Measurements from ENCODE around the gene TRAPPC2L. TPM values are rescaled to one million over a fixed set of nuclear protein-coding genes. Genes with fewer than 3 reads are reported as not detected.
"Not testable (repeated sequence)": the region's sequence is repeated elsewhere in the genome, so short reads cannot be mapped to it uniquely, and the experiment has no call there.

TRAPPC2L gene
- total and polyA plus RNA-seq, 5 donors from 2014 or later = 49.5 to 164 (median 126) TPM

DNA sequence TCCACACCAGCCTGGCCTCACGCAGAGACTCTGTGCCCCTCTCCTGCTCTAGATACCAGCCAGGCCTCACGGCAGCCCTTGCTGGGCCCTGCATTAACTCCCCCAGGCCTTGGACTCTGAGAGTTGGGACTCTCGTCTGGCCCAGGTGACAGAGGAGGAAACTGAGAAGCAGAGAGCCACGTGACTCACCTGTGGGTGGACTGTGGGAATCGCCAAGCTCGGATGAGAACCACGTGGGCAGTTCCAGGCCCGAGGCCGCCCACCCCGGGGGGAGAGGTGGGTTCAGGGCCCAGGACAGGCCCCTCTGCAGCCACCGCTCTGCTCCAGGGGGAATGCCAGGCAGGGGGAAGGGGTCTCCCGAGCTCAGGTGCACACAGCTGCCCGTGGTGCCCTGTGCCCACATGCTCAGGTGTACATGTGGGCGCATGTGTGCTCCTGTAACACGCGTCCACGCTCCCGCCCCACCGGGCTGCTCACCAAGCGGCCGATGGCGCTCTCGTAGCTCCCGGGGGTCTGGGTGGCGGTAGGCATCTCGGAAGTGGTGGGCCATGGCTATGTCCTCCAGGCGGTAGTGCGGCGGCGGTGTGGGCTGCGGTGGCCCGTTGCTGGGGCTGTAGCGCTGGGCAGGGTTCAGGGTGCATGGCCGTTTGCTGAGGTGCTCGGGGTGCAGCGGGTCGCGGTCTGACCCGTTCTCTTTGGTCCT, 27.8 kb downstream of the TRAPPC2L start:
- Mint-ChIP-seq H3K4me3 (no peak overlapping the region), H3K9me3 (no peaks in the 10 kb centered on the region), H3K4me1 (peaks cover 0 to 3% (median under 1%) of the 10 kb centered on the region in 4 donors), H3K27ac (no peak overlapping the region), H3K27me3 (no peaks in the 10 kb centered on the region), H3K36me3 (no peaks in the 10 kb centered on the region)
- Histone ChIP-seq H3K27ac (ENCODE audit: insufficient read depth, low read length, poor library complexity, severe bottlenecking) (no peak overlapping the region), H3K27me3 (ENCODE audit: control insufficient read depth, insufficient read depth, low read length) (no peaks in the 10 kb centered on the region), H3K9me3 (ENCODE audit: control insufficient read depth in 2 of 2, low read length in 2 of 2) (no peaks in the 10 kb centered on the region), H3K4me3 (ENCODE audit: low read depth, low read length) (no peak overlapping the region), H3K36me3 (ENCODE audit: control insufficient read depth, insufficient read depth, low read length) (no peaks in the 10 kb centered on the region), H3K4me1 (ENCODE audit: control insufficient read depth, insufficient read depth, low read length, poor library complexity, severe bottlenecking) (no peaks in the 10 kb centered on the region)
- ATAC-seq (ENCODE audit: low read depth in 2 of 2) (no peak), DNase-seq (no peak)

DNA sequence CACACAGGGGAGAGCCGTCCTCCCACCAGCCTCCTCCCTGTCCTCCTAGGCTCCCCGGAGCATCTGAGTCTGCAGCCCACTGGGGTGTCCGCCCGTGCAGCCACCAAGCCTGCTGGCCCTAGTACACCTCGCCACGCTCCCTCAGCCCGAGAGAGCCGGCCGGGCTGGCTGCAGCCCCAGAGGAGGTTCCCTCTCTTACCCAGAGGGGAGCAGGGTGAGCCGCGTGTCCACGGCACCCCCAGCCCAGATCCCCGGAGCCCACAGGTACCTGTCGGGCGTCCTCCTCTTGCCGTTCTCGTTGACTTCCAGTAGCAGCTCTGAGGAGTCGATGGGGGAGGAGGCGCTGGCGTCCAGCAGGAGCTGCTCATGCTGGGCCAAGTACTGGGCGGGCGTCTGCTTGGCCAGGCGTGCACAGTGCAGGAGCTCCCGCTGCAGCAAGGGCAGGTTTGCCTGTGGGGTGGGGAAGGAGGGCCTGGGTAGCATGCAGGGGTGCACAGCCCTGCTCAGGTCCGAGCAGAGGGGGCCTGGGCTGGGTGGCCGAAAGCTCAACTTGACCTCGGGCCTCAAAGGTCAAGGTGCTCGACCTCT, 28.9 kb downstream of the TRAPPC2L start:
- Histone ChIP-seq H3K4me1 (ENCODE audit: control insufficient read depth, insufficient read depth, low read length, poor library complexity, severe bottlenecking) (no peaks in the 10 kb centered on the region), H3K4me3 (ENCODE audit: low read depth, low read length) (no peak overlapping the region), H3K36me3 (ENCODE audit: control insufficient read depth, insufficient read depth, low read length) (no peaks in the 10 kb centered on the region), H3K27me3 (ENCODE audit: control insufficient read depth, insufficient read depth, low read length) (no peaks in the 10 kb centered on the region), H3K9me3 (ENCODE audit: control insufficient read depth in 2 of 2, low read length in 2 of 2) (no peaks in the 10 kb centered on the region), H3K27ac (ENCODE audit: insufficient read depth, low read length, poor library complexity, severe bottlenecking) (no peak overlapping the region)
- Mint-ChIP-seq H3K9me3 (no peaks in the 10 kb centered on the region), H3K4me1 (peaks cover 0 to 3% (median under 1%) of the 10 kb centered on the region in 4 donors), H3K27ac (no peak overlapping the region), H3K27me3 (no peaks in the 10 kb centered on the region), H3K4me3 (no peak overlapping the region), H3K36me3 (no peaks in the 10 kb centered on the region)
- no peak for DNase-seq
- ATAC-seq (ENCODE audit: low read depth in 2 of 2) = no peak

DNA sequence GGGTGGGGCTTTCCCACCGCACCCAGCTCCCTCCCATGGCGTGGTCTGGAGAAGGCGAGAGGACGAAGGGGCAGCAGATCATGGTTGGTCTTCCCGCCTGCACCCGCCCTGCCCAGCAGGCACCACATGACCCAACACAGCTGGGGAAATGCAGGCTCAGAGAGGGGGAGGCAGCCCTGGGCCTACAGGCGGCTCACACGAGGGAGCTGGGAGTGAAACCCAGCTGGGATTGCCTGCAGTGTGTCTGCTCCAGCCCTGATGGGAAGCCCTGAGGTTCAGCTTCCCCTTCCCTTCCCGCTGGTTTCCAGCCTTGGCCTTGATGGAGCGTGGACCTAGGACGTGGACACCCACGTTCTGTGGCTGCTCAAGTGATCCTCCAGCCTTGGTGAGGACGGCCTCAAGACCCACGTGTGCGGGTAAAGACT, 29.5 kb downstream of the TRAPPC2L start:
- Mint-ChIP-seq H3K4me1 (peaks cover 0 to 3% (median under 1%) of the 10 kb centered on the region in 4 donors), H3K36me3 (no peaks in the 10 kb centered on the region), H3K9me3 (no peaks in the 10 kb centered on the region), H3K27ac (no peak overlapping the region), H3K4me3 (no peak overlapping the region), H3K27me3 (no peaks in the 10 kb centered on the region)
- Histone ChIP-seq H3K36me3 (ENCODE audit: control insufficient read depth, insufficient read depth, low read length) (no peaks in the 10 kb centered on the region), H3K27me3 (ENCODE audit: control insufficient read depth, insufficient read depth, low read length) (no peaks in the 10 kb centered on the region), H3K4me3 (ENCODE audit: low read depth, low read length) (no peak overlapping the region), H3K27ac (ENCODE audit: insufficient read depth, low read length, poor library complexity, severe bottlenecking) (no peak overlapping the region), H3K4me1 (ENCODE audit: control insufficient read depth, insufficient read depth, low read length, poor library complexity, severe bottlenecking) (no peaks in the 10 kb centered on the region), H3K9me3 (ENCODE audit: control insufficient read depth in 2 of 2, low read length in 2 of 2) (no peaks in the 10 kb centered on the region)
- no peak for ATAC-seq (ENCODE audit: low read depth in 2 of 2)
- no peak for DNase-seq

DNA sequence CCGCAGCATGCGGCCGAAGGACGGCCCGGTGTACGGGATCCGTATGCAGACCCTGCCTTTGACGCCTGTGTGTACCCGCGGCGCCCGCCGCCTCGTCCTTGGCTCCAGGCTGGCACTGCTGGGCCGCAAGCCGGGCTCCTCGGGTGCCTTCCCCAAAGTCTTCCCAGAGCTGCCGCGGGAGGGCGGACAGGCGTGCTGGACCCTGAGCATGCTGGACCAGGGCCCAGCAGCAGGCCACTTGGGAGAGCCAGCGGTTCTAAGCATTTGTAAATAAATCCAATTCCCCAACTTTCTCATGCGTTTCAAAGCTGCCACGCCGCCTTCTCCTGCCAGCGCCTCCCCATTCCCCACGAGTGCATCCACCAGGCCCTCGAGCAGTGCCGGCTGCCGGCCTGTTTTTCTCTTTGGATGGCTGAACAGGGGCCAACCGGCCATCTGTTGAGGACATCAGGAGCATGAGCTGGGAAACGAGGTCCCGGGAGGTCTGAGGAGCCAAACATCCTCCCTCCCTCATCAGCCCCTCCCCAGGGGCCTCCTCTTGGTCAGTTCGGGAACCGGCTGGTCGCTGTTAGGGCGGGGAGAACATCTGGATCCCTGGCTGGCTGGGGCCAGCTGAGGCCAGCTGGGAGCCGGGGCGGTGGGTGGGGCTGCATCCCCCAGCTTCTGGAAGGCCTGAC, 30.1 kb downstream of the TRAPPC2L start:
- Histone ChIP-seq H3K27me3 (ENCODE audit: control insufficient read depth, insufficient read depth, low read length) (no peaks in the 10 kb centered on the region), H3K4me1 (ENCODE audit: control insufficient read depth, insufficient read depth, low read length, poor library complexity, severe bottlenecking) (no peaks in the 10 kb centered on the region), H3K9me3 (ENCODE audit: control insufficient read depth in 2 of 2, low read length in 2 of 2) (no peaks in the 10 kb centered on the region), H3K27ac (ENCODE audit: insufficient read depth, low read length, poor library complexity, severe bottlenecking) (no peak overlapping the region), H3K4me3 (ENCODE audit: low read depth, low read length) (no peak overlapping the region), H3K36me3 (ENCODE audit: control insufficient read depth, insufficient read depth, low read length) (no peaks in the 10 kb centered on the region)
- DNase-seq = no peak
- Mint-ChIP-seq H3K27me3 (no peaks in the 10 kb centered on the region), H3K4me1 (peaks cover 0 to 3% (median under 1%) of the 10 kb centered on the region in 4 donors), H3K4me3 (no peak overlapping the region), H3K9me3 (no peaks in the 10 kb centered on the region), H3K36me3 (no peaks in the 10 kb centered on the region), H3K27ac (no peak overlapping the region)
- no peak for ATAC-seq (ENCODE audit: low read depth in 2 of 2)

DNA sequence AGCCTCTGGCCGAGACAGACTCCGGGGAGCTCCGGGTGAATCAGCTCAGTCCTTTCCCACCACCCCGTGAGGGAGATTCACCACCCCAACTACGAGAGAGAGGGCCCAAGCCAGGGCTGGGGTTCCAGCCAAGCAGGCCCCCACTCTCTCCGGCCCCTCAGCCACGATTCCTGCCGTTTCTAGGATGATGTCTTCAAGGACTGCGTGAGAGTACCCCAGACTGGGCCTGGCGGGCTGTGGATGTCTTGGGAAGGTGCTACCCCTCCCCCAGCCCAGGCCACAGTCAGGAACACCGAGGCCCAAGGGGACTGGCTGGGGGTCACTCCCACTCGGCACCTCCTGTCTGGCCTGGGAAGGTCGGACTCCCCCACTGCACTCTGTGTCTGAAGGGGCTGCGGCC, 31.1 kb downstream of the TRAPPC2L start:
- H3K4me3 ChIP-seq (ENCODE audit: low read depth, low read length) = no peak overlapping the region
- H3K9me3 ChIP-seq (ENCODE audit: control insufficient read depth in 2 of 2, low read length in 2 of 2) = no peaks in the 10 kb centered on the region
- Mint-ChIP-seq H3K4me1 (peaks cover 0 to 1% (median 0%) of the 10 kb centered on the region in 4 donors), H3K36me3 (no peaks in the 10 kb centered on the region), H3K9me3 (no peaks in the 10 kb centered on the region), H3K27ac (peak overlapping the region in 1 of 3 donors; percentile 69), H3K4me3 (no peak overlapping the region), H3K27me3 (no peaks in the 10 kb centered on the region)
- H3K36me3 ChIP-seq (ENCODE audit: control insufficient read depth, insufficient read depth, low read length) = no peaks in the 10 kb centered on the region
- no peak overlapping the region for H3K27ac ChIP-seq (ENCODE audit: insufficient read depth, low read length, poor library complexity, severe bottlenecking)
- no peaks in the 10 kb centered on the region for H3K4me1 ChIP-seq (ENCODE audit: control insufficient read depth, insufficient read depth, low read length, poor library complexity, severe bottlenecking)
- ATAC-seq (ENCODE audit: low read depth in 2 of 2) (no peak), DNase-seq (no peak)
- no peaks in the 10 kb centered on the region for H3K27me3 ChIP-seq (ENCODE audit: control insufficient read depth, insufficient read depth, low read length)

DNA sequence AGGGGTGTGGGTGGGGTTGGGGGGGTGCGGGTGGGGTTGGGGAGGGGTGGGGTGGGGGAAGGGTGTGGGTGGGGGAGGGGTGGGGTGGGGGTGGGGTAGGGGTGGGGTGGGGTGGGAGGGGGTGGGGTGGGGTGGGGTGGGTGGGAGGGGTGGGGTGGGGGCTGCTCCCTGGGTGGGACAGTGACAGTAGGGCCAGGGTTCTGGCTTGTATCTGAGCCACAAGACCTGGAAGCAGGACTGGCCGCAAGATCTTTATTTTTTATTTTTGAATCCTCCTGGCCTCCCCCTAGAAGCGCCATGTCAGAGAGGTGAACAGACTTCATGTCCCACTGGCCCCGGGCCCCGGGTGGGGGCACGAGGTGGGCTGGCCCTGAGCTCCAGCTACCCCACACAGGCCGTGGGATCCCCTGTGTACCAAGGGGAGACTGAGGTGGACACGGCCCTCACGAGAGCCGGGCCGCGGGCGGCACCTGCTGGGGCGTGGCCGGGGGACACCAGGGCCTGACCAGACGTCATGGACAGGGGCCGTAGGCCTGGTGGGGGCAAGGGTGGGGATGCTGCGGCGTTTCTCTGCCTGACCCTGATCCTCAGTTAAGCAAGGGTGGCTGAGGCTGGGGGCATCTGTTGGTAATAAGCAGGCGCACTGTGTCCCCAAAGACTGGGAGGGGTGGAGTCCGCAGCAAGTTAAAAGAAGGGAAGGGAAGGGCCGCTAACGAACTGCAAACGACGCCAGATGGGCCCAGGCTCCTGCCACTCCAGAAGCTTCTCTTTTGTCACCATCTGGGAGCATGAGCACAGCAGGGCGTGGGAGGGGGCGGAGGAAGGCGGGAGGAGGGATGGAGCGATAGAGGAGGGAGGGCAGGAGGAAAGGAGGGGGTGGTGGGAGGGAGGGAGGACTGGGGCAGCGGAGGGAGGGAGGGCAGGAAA, 31.8 kb downstream of the TRAPPC2L start:
- Mint-ChIP-seq H3K4me3 (no peak overlapping the region), H3K27me3 (no peaks in the 10 kb centered on the region), H3K36me3 (no peaks in the 10 kb centered on the region), H3K9me3 (no peaks in the 10 kb centered on the region), H3K4me1 (no peaks in the 10 kb centered on the region), H3K27ac (no peak overlapping the region)
- DNase-seq (no peak), ATAC-seq (ENCODE audit: low read depth in 2 of 2) (no peak)
- Histone ChIP-seq H3K9me3 (ENCODE audit: control insufficient read depth in 2 of 2, low read length in 2 of 2) (no peaks in the 10 kb centered on the region), H3K27ac (ENCODE audit: insufficient read depth, low read length, poor library complexity, severe bottlenecking) (no peak overlapping the region), H3K4me3 (ENCODE audit: low read depth, low read length) (no peak overlapping the region), H3K4me1 (ENCODE audit: control insufficient read depth, insufficient read depth, low read length, poor library complexity, severe bottlenecking) (no peaks in the 10 kb centered on the region), H3K36me3 (ENCODE audit: control insufficient read depth, insufficient read depth, low read length) (no peaks in the 10 kb centered on the region), H3K27me3 (ENCODE audit: control insufficient read depth, insufficient read depth, low read length) (no peaks in the 10 kb centered on the region)

DNA sequence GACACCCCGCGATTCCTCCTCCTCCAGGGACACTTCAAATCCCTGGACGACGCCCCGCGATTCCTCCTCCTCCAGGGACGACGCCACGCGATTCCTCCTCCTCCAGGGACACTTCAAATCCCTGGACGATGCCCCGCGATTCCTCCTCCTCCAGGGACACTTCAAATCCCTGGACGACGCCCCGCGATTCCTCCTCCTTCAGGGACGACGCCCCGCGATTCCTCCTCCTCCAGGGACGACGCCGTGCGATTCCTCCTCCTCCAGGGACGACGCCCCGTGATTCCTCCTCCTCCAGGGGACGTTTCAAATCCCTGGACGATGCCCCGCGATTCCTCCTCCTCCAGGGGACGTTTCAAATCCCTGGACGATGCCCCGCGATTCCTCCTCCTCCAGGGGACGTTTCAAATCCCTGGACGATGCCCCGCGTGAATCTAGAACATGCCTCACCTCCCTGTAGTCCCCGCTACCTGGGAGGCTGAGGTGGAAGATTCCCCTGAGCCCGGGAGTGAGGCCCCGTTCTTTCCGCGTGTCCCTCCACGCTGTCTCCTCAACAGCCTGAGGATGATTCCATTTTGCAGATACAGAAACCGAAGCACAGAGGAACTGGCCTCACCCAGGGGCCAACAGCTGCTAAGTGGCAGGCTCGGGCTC, 32.9 kb downstream of the TRAPPC2L start:
- not testable (repeated sequence) for H3K36me3 ChIP-seq (ENCODE audit: control insufficient read depth, insufficient read depth, low read length); H3K4me3 Mint-ChIP-seq; H3K4me3 ChIP-seq (ENCODE audit: low read depth, low read length); H3K27me3 Mint-ChIP-seq; H3K27me3 ChIP-seq (ENCODE audit: control insufficient read depth, insufficient read depth, low read length); H3K27ac ChIP-seq (ENCODE audit: insufficient read depth, low read length, poor library complexity, severe bottlenecking); H3K4me1 Mint-ChIP-seq; H3K9me3 ChIP-seq (ENCODE audit: control insufficient read depth in 2 of 2, low read length in 2 of 2); H3K4me1 ChIP-seq (ENCODE audit: control insufficient read depth, insufficient read depth, low read length, poor library complexity, severe bottlenecking); H3K36me3 Mint-ChIP-seq; ATAC-seq (ENCODE audit: low read depth in 2 of 2); H3K9me3 Mint-ChIP-seq; DNase-seq
- peak overlapping the region in 1 of 3 donors; percentile 76 for H3K27ac Mint-ChIP-seq

Data from CD4-positive, CD25-positive, alpha-beta regulatory T cell (primary cell).